ENCODE data around the gene RPRD1A. TPM values are rescaled to one million over a fixed set of nuclear protein-coding genes. Genes with fewer than 3 reads are reported as not detected.
"Not testable (repeated sequence)": the region's sequence is repeated elsewhere in the genome, so short reads cannot be mapped to it uniquely, and the experiment has no call there.

The RPRD1A gene, protein sequence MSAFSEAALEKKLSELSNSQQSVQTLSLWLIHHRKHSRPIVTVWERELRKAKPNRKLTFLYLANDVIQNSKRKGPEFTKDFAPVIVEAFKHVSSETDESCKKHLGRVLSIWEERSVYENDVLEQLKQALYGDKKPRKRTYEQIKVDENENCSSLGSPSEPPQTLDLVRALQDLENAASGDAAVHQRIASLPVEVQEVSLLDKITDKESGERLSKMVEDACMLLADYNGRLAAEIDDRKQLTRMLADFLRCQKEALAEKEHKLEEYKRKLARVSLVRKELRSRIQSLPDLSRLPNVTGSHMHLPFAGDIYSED
- total RNA-seq = 10 to 100 TPM; 21.8 to 25.1 TPM
- polyA plus RNA-seq (2013, experiment 1 of 2) = 25.2 TPM
- polyA plus RNA-seq (2013, experiment 2 of 2) = 21.7 TPM
- 20.1 to 84.2 (median 54.0) reads per million in 172 experiments for total RNA-seq

DNA sequence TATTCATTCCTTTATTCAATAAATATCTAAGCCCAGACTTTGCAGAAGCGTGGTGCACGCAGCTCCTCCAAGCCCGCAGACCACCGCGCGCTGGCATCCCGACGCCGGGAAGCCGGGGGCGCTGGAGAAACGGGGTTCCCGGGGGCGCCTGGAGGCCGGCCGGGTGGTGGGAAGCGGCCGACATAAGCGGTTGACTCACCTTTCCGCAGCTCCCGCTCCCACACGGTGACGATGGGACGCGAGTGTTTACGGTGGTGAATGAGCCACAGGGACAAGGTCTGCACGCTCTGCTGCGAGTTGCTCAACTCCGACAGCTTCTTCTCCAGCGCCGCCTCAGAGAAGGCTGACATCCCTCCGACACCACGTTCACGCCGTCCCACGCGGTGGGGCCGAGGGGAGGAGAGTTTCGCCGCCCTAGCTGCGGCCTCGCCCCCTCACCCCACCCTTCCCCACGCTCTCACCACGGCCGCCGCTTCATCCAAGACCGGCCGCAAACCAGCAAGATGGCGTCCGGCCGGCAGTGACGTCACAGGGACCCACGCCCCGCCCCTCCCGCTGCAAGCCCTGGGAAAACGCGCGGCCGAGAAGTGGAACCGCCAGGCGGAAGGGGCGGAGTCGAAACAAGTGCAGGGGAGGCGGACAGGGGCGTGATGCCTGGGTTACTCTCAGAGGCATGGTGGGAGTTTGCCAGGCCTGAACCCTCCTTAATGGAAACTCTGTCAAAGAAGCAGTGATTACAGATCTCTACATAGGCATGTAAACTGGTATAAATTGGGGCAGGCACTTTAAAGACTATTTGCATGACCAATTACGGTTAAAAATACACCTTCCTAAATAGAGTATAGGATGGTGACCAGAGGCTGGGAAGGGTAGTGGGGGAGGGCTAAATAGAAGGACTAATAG is at the start of gene RPRD1A:
Gene RPRD1A (minus strand): TSS at position 505 of the 903 bp plus-strand sequence. CDS start 155 bp downstream, at position 350.
- Histone ChIP-seq H3K4me1 (ENCODE audit: insufficient read depth, low read length) (peaks cover 17% of the 10 kb centered on the region), H3K9me3 (ENCODE audit: control insufficient read depth in 1 of 2, insufficient read depth in 1 of 2, low read length in 2 of 2) (no peaks in the 10 kb centered on the region), H3K4me3 (ENCODE audit: low read length) (peak within 1 kb of the TSS; percentile 96), H3K36me3 (ENCODE audit: insufficient read depth, low read length) (no peaks in the 10 kb centered on the region), H3K27ac (ENCODE audit: low read depth in 1 of 2, low read length in 2 of 2) (peak within 1 kb of the TSS; percentile 65 to 86), H3K27me3 (ENCODE audit: control insufficient read depth in 1 of 2, insufficient read depth in 2 of 2, low read length in 2 of 2) (no peaks in the 10 kb centered on the region)
- peak within 1 kb of the TSS; percentile 91 for H3K27ac Mint-ChIP-seq
- H3K4me1 Mint-ChIP-seq (ENCODE audit: low read depth) = peaks cover 46% of the 10 kb centered on the region
- CTCF ChIA-PET = interaction anchor here (0.7 to 1.3 kb wide), 3 partner anchors 50 to 762 kb away, joined by 3 to 4 read pairs (median 4); no protein-coding TSS in a partner anchor
- POLR2A ChIA-PET = interaction anchor here (1.3 to 3.2 kb wide), 3 partner anchors 10 to 95 kb away, joined by 4 to 24 read pairs (median 23); partner anchors contain the start of genes ELP2, RMP24 and SLC39A6
- DNase-seq (peak; percentile 92 to 98 (median 96)), ATAC-seq (ENCODE audit: poor library complexity) (peak; percentile 94)
- H3K36me3 Mint-ChIP-seq (ENCODE audit: low read depth) = peaks cover 33% of the 10 kb centered on the region
- no peaks in the 10 kb centered on the region for H3K27me3 Mint-ChIP-seq
- intact Hi-C loops (cut with DNase I, micrococcal nuclease) = loop anchor here (1.0 to 10.0 kb wide), 7 partner anchors 61 to 761 kb away; partner anchors contain the start of genes ELP2 (in 2 of the 2), INO80C (in 2 of the 2), RMP24 (in 2 of the 2) and SLC39A6 (in 2 of the 2)
- peak within 1 kb of the TSS; percentile 91 for H3K4me3 Mint-ChIP-seq
- TF ChIP-seq, protein P1, sequence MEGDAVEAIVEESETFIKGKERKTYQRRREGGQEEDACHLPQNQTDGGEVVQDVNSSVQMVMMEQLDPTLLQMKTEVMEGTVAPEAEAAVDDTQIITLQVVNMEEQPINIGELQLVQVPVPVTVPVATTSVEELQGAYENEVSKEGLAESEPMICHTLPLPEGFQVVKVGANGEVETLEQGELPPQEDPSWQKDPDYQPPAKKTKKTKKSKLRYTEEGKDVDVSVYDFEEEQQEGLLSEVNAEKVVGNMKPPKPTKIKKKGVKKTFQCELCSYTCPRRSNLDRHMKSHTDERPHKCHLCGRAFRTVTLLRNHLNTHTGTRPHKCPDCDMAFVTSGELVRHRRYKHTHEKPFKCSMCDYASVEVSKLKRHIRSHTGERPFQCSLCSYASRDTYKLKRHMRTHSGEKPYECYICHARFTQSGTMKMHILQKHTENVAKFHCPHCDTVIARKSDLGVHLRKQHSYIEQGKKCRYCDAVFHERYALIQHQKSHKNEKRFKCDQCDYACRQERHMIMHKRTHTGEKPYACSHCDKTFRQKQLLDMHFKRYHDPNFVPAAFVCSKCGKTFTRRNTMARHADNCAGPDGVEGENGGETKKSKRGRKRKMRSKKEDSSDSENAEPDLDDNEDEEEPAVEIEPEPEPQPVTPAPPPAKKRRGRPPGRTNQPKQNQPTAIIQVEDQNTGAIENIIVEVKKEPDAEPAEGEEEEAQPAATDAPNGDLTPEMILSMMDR (IDR thresholded peaks at IDR 0.05) = no peak
- no peaks in the 10 kb centered on the region for H3K9me3 Mint-ChIP-seq

DNA sequence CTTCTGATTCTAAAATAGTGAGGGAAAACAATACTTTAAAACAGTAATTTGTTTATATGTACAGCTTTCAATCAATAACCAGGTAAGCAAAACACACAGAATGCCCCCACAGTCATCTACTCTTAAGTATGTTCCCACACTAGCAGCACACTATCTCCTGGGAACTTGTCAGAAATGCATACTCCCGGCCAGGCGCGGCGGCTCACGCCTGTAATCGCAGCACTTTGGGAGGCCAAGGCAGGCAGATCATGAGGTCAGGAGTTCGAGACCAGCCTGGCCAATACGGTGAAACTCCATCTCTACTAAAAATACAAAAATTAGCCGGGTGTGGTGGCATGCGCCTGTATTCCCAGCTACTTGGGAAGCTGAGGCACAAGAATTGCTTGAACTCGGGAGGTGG is 49.4 kb upstream of the RPRD1A start:
- DNase-seq; H3K27me3 Mint-ChIP-seq; H3K9me3 ChIP-seq (ENCODE audit: control insufficient read depth in 1 of 2, insufficient read depth in 1 of 2, low read length in 2 of 2); H3K27ac Mint-ChIP-seq; H3K4me3 ChIP-seq (ENCODE audit: low read length); H3K4me3 Mint-ChIP-seq; CTCF ChIA-PET; H3K4me1 ChIP-seq (ENCODE audit: insufficient read depth, low read length); H3K27me3 ChIP-seq (ENCODE audit: control insufficient read depth in 1 of 2, insufficient read depth in 2 of 2, low read length in 2 of 2); ATAC-seq (ENCODE audit: poor library complexity); H3K4me1 Mint-ChIP-seq (ENCODE audit: low read depth); intact Hi-C loops (cut with DNase I, micrococcal nuclease); H3K27ac ChIP-seq (ENCODE audit: low read depth in 1 of 2, low read length in 2 of 2); H3K9me3 Mint-ChIP-seq: not testable (repeated sequence)
- POLR2A ChIA-PET = interaction anchor here (2.9 kb wide), 1 partner anchor 12 kb away, joined by 8 read pairs; the partner anchor contains the start of gene SLC39A6
- H3K36me3 ChIP-seq (ENCODE audit: insufficient read depth, low read length) = peaks cover 47% of the 10 kb centered on the region
- H3K36me3 Mint-ChIP-seq (ENCODE audit: low read depth) = peaks cover 83% of the 10 kb centered on the region

DNA sequence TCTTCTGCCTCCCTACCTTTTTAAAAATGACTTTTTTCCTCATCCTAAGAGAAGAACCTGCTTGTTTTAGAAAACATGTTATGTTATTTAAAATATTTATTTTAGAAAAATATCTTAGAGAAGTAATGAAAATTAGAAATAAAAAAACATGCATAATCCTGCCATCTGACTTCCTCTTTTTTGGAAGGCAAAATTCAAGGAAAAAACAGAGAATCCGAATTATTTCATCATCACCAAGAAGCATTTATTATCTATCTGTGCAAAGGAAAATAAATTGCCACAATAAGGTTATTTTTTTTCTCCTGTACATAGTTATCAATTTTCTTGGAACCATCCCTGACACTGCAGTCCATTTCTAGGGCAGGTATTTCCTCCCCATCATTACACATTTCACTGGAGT is 47.4 kb upstream of the RPRD1A start:
- no peak for ATAC-seq (ENCODE audit: poor library complexity)
- Mint-ChIP-seq H3K36me3 (ENCODE audit: low read depth) (peaks cover 84% of the 10 kb centered on the region), H3K4me3 (no peak overlapping the region), H3K27ac (no peak overlapping the region), H3K4me1 (ENCODE audit: low read depth) (no peaks in the 10 kb centered on the region), H3K9me3 (no peaks in the 10 kb centered on the region), H3K27me3 (no peaks in the 10 kb centered on the region)
- Histone ChIP-seq H3K36me3 (ENCODE audit: insufficient read depth, low read length) (peaks cover 44% of the 10 kb centered on the region), H3K9me3 (ENCODE audit: control insufficient read depth in 1 of 2, insufficient read depth in 1 of 2, low read length in 2 of 2) (no peaks in the 10 kb centered on the region), H3K4me3 (ENCODE audit: low read length) (no peak overlapping the region), H3K4me1 (ENCODE audit: insufficient read depth, low read length) (no peaks in the 10 kb centered on the region), H3K27ac (ENCODE audit: low read depth in 1 of 2, low read length in 2 of 2) (no peak overlapping the region), H3K27me3 (ENCODE audit: control insufficient read depth in 1 of 2, insufficient read depth in 2 of 2, low read length in 2 of 2) (no peaks in the 10 kb centered on the region)
- intact Hi-C loops (cut with DNase I, micrococcal nuclease) = no loop called here
- POLR2A ChIA-PET = no interaction called here
- TF ChIP-seq, protein P1 (IDR thresholded peaks at IDR 0.05) = no peak
- no peak for DNase-seq
- CTCF ChIA-PET = no interaction called here
